Peyer's patch (tissue), 4 donors: Measurements from ENCODE around the gene AHCYL2.

Experiments
- CTCF ChIP-seq, 6 experiments: fragments of 450-650 bp in 4 of 6; fragments of 200-600 bp in 2 of 6; sonication (generic) in 1 of 6; IDR thresholded peaks; one replicate each; pipeline ENCODE4 v1.5.1; 2017 to 2019; ENCODE audit warnings: antibody characterized with exemption in 6 of 6, mild to moderate bottlenecking in 3 of 6, moderate library complexity in 1 of 6
- POLR2A ChIP-seq, 2 donors: fragments of 450-650 bp; IDR thresholded peaks; one replicate each; pipeline ENCODE4 v1.5.1; 2017; ENCODE audit warnings: antibody characterized with exemption in 2 of 2, mild to moderate bottlenecking in 2 of 2, moderate library complexity in 2 of 2

- TF ChIP-seq CTCF (IDR thresholded peaks at IDR 0.05): no peak
- no peak for TF ChIP-seq POLR2A (IDR thresholded peaks at IDR 0.05)
Observed at GRCh38 chr7:129423700-129424410, 199.0 kb downstream of the AHCYL2 start.
